ENCODE measurements around the gene SACS. TPM values are rescaled to one million over a fixed set of nuclear protein-coding genes. Genes with fewer than 3 reads are reported as not detected.

SACS gene
- total and polyA plus RNA-seq, 2 donors (not counting 3 experiments of a cell fraction or from before 2014, with no cell fraction given), result 14.8 to 72.7 TPM

- no peak overlapping the region for H3K4me2 ChIP-seq (ENCODE audit: insufficient read depth, low read length)
- BruUV-seq (replicated peaks), result no TSS peak
- no peaks in the 10 kb centered on the region for H4K20me1 ChIP-seq (replicated peaks; ENCODE audit: control insufficient read depth, extremely low read depth, insufficient read depth, low read length)
- dilution Hi-C loops (cut with MboI; ENCODE audit: extremely low pct_ligation_motif_present, low sequenced_read_pairs) (no loop called here), intact Hi-C loops (cut with micrococcal nuclease) (no loop called here)
- H3K36me3 ChIP-seq (ENCODE audit: control insufficient read depth in 2 of 2, extremely low read depth in 1 of 2, insufficient read depth in 2 of 2, low read length in 2 of 2), result no peaks in the 10 kb centered on the region
- POLR2A ChIA-PET, result no interaction called here
- H3K27ac ChIP-seq (ENCODE audit: insufficient read depth, low read depth, low read length), result no peak overlapping the region
- CTCF ChIA-PET, result no interaction called here
- H3K9me3 ChIP-seq (replicated peaks; ENCODE audit: control insufficient read depth, insufficient read depth, low read length), result no peaks in the 10 kb centered on the region
- TF ChIP-seq POLR2A (IDR thresholded peaks at IDR 0.05; ENCODE audit: low read depth, low read length), result no peak
- no peak overlapping the region for H3K9ac ChIP-seq (replicated peaks; ENCODE audit: extremely low read depth, insufficient read depth, low read length)
- no peaks in the 10 kb centered on the region for H3K4me1 ChIP-seq (ENCODE audit: control insufficient read depth, extremely low read depth, insufficient read depth, low read length)
- H2AFZ ChIP-seq (ENCODE audit: low read depth, low read length), result no peak overlapping the region
- H3K27me3 ChIP-seq (ENCODE audit: control insufficient read depth in 2 of 2, insufficient read depth in 2 of 2, low read length in 2 of 2), result no peaks in the 10 kb centered on the region
- no peaks in the 10 kb centered on the region for H3K79me2 ChIP-seq (ENCODE audit: control insufficient read depth, insufficient read depth, low read length)
- FAIRE-seq (no peak), DNase-seq (ENCODE audit: low read depth, low spot score) (no peak)
- no peaks in the 10 kb centered on the region for H3K9me1 ChIP-seq (replicated peaks; ENCODE audit: control insufficient read depth, extremely low read depth, insufficient read depth, low read length)
- H3K4me3 ChIP-seq (replicated peaks in 1 of 3; ENCODE audit: insufficient read depth in 1 of 3, low read depth in 1 of 3, low read length in 3 of 3), result no peak overlapping the region
Observed at GRCh38 chr13:23418776-23419683, 14.5 kb downstream of the SACS start.

GRCh38 chr13:23414682-23415081 lies 18.8 kb downstream of the SACS start:
- no peak overlapping the region for H2AFZ ChIP-seq (ENCODE audit: low read depth, low read length)
- POLR2A ChIA-PET, result no interaction called here
- intact Hi-C loops (cut with micrococcal nuclease), result no loop called here
- no peak overlapping the region for H3K4me2 ChIP-seq (ENCODE audit: insufficient read depth, low read length)
- no peaks in the 10 kb centered on the region for H3K9me1 ChIP-seq (replicated peaks; ENCODE audit: control insufficient read depth, extremely low read depth, insufficient read depth, low read length)
- no peak for DNase-seq (ENCODE audit: low read depth, low spot score)
- H3K9ac ChIP-seq (replicated peaks; ENCODE audit: extremely low read depth, insufficient read depth, low read length), result no peak overlapping the region
- H3K27me3 ChIP-seq (ENCODE audit: control insufficient read depth in 2 of 2, insufficient read depth in 2 of 2, low read length in 2 of 2), result no peaks in the 10 kb centered on the region
- no peak overlapping the region for H3K4me3 ChIP-seq (replicated peaks in 1 of 3; ENCODE audit: insufficient read depth in 1 of 3, low read depth in 1 of 3, low read length in 3 of 3)
- CTCF ChIA-PET, result no interaction called here
- no peaks in the 10 kb centered on the region for H4K20me1 ChIP-seq (replicated peaks; ENCODE audit: control insufficient read depth, extremely low read depth, insufficient read depth, low read length)
- dilution Hi-C loops (cut with MboI; ENCODE audit: extremely low pct_ligation_motif_present, low sequenced_read_pairs), result no loop called here
- H3K27ac ChIP-seq (ENCODE audit: insufficient read depth, low read depth, low read length), result no peak overlapping the region
- no peaks in the 10 kb centered on the region for H3K36me3 ChIP-seq (ENCODE audit: control insufficient read depth in 2 of 2, extremely low read depth in 1 of 2, insufficient read depth in 2 of 2, low read length in 2 of 2)
- no peak for FAIRE-seq
- TF ChIP-seq POLR2AphosphoS5 (IDR thresholded peaks at IDR 0.05; ENCODE audit: insufficient read depth, low read depth, low read length) (no peak), MYC (IDR thresholded peaks at IDR 0.05; ENCODE audit: low read depth, low read length) (no peak), FOS (IDR thresholded peaks at IDR 0.05; ENCODE audit: borderline replicate concordance, insufficient read depth, low read length) (no peak)
- no peaks in the 10 kb centered on the region for H3K4me1 ChIP-seq (ENCODE audit: control insufficient read depth, extremely low read depth, insufficient read depth, low read length)
- H3K9me3 ChIP-seq (replicated peaks; ENCODE audit: control insufficient read depth, insufficient read depth, low read length), result no peaks in the 10 kb centered on the region
- H3K79me2 ChIP-seq (ENCODE audit: control insufficient read depth, insufficient read depth, low read length), result no peaks in the 10 kb centered on the region
- no TSS peak for BruUV-seq (replicated peaks)
